IMR-90 (cell line): ENCODE measurements around the gene ITGB4. TPM values are rescaled to one million over a fixed set of nuclear protein-coding genes. Genes with fewer than 3 reads are reported as not detected.
A peak's percentile ranks its signal among the peaks of the same experiment; 100 is the strongest.

Experiments
- ATAC-seq: fragments of 200-7000 bp; cut with Tn5 transposase; 2 replicates; pipeline ENCODE4 v1.9.1; 2020; ENCODE audit warnings: low read depth, mild to moderate bottlenecking, moderate library complexity
- BruUV-seq: library from RNA; stranded (reverse); fragments of 400-500 nt; replicated peaks from 2 replicates; lab custom pipeline; 2021; lab: Mats Ljungman, UMichigan
- CTCF ChIA-PET: fragments of 300-600 bp; formaldehyde crosslinking; extraction: SDS; loops from one replicate; lab custom pipeline; 2021; ENCODE audit warnings: antibody characterized with exemption; lab: Yijun Ruan, JAX
- POLR2A ChIA-PET: fragments of 300-600 bp; sonication (Branson Sonifier 250); formaldehyde crosslinking; loops from one replicate; lab custom pipeline; 2022; ENCODE audit warnings: antibody characterized with exemption; ENCODE audit not compliant: unreplicated experiment; lab: Charles Lee
- DNase-seq: peaks from one replicate; pipeline ENCODE4 v3.0.0; 2013
- H2AFZ ChIP-seq: replicated peaks from 2 replicates; pipeline ENCODE3; 2013; ENCODE audit warnings: low read length, mild to moderate bottlenecking; ENCODE audit not compliant: poor library complexity
- H2AK5ac ChIP-seq: 2 replicates; pipeline ENCODE4 v1.6.1; 2013; ENCODE audit warnings: low read depth, low read length, inconsistent platforms
- H2AK9ac ChIP-seq: replicated peaks from 2 replicates; pipeline ENCODE3; 2013; ENCODE audit warnings: mild to moderate bottlenecking, low read depth, low read length, moderate library complexity; ENCODE audit not compliant: poor library complexity
- H2BK120ac ChIP-seq: 2 replicates; pipeline ENCODE4 v1.6.1; 2013; ENCODE audit warnings: low read depth, low read length, inconsistent platforms
- H2BK15ac ChIP-seq: 3 replicates; pipeline ENCODE4 v1.6.1; 2013; ENCODE audit warnings: low read depth, low read length, inconsistent platforms
- H2BK20ac ChIP-seq: 2 replicates; pipeline ENCODE4 v1.6.1; 2013; ENCODE audit warnings: low read depth, mild to moderate bottlenecking, inconsistent platforms, low read length, moderate library complexity
- H2BK5ac ChIP-seq: 2 replicates; pipeline ENCODE4 v1.6.1; 2013; ENCODE audit warnings: mild to moderate bottlenecking, low read depth, low read length, inconsistent platforms; ENCODE audit not compliant: poor library complexity, severe bottlenecking
- H3K14ac ChIP-seq: replicated peaks from 2 replicates; pipeline ENCODE4 v1.6.1; 2013; ENCODE audit warnings: low read depth, low read length, inconsistent platforms
- H3K18ac ChIP-seq: 2 replicates; pipeline ENCODE4 v1.6.1; 2013; ENCODE audit warnings: low read depth, low read length, control low read depth
- H3K23ac ChIP-seq: 2 replicates; pipeline ENCODE4 v1.6.1; 2013; ENCODE audit warnings: low read depth, low read length, inconsistent platforms
- H3K27ac ChIP-seq: 2 replicates; pipeline ENCODE4 v1.5.1; 2013; ENCODE audit warnings: mild to moderate bottlenecking, control low read depth, low read length; ENCODE audit not compliant: insufficient read depth
- H3K27me3 ChIP-seq: 2 replicates; pipeline ENCODE4 v1.6.1; 2013; ENCODE audit warnings: low read length; ENCODE audit not compliant: control insufficient read depth, insufficient read depth
- H3K36me3 ChIP-seq: 2 replicates; pipeline ENCODE4 v1.6.1; 2013; ENCODE audit warnings: low read length, mixed read lengths; ENCODE audit not compliant: control insufficient read depth, insufficient read depth
- H3K4ac ChIP-seq: 2 replicates; pipeline ENCODE4 v1.6.1; 2013; ENCODE audit warnings: low read depth, low read length, inconsistent platforms
- H3K4me1 ChIP-seq: 2 replicates; pipeline ENCODE4 v1.6.1; 2013; ENCODE audit warnings: low read length, mixed read lengths; ENCODE audit not compliant: control insufficient read depth, insufficient read depth
- H3K4me2 ChIP-seq: 2 replicates; pipeline ENCODE4 v1.6.1; 2013; ENCODE audit warnings: low read depth, mild to moderate bottlenecking, control low read depth, low read length, moderate library complexity
- H3K4me3 ChIP-seq: 2 replicates; pipeline ENCODE4 v1.5.1; 2013; ENCODE audit warnings: low read depth, mild to moderate bottlenecking, control low read depth, low read length, moderate library complexity; ENCODE audit not compliant: insufficient read depth
- H3K56ac ChIP-seq: 2 replicates; pipeline ENCODE4 v1.6.1; 2013; ENCODE audit warnings: low read length, inconsistent platforms; ENCODE audit not compliant: insufficient read depth; ENCODE audit errors: extremely low read depth
- H3K79me1 ChIP-seq, 2 experiments: 2 replicates each; pipeline ENCODE4 v1.6.1; 2013; ENCODE audit warnings: low read length in 2 of 2, inconsistent platforms in 1 of 2, low read depth in 1 of 2
- H3K9ac ChIP-seq: 2 replicates; pipeline ENCODE4 v1.6.1; 2013; ENCODE audit warnings: low read depth, low read length, control low read depth
- H3K9me1 ChIP-seq: 2 replicates; pipeline ENCODE4 v1.6.1; 2013; ENCODE audit warnings: low read length, inconsistent platforms; ENCODE audit not compliant: insufficient read depth
- H3K9me3 ChIP-seq: 2 replicates; pipeline ENCODE4 v1.6.1; 2013; ENCODE audit warnings: low read length; ENCODE audit not compliant: control insufficient read depth, insufficient read depth
- H4K20me1 ChIP-seq: 2 replicates; pipeline ENCODE4 v1.6.1; 2013; ENCODE audit warnings: low read length, inconsistent platforms; ENCODE audit not compliant: insufficient read depth
- H4K5ac ChIP-seq: 2 replicates; pipeline ENCODE4 v1.6.1; 2013; ENCODE audit warnings: mild to moderate bottlenecking, low read depth, low read length, control low read depth
- H4K8ac ChIP-seq, 2 experiments: 2 replicates each; pipeline ENCODE4 v1.6.1; 2013; ENCODE audit warnings: low read depth in 2 of 2, low read length in 2 of 2, control low read depth in 1 of 2, inconsistent platforms in 1 of 2
- H4K91ac ChIP-seq: 2 replicates; pipeline ENCODE4 v1.6.1; 2013; ENCODE audit warnings: low read depth, low read length, inconsistent platforms; ENCODE audit not compliant: insufficient read depth
- BHLHE40 ChIP-seq: fragments of 150-350 bp; IDR thresholded peaks from 2 replicates; pipeline ENCODE4 v1.6.1; 2016; ENCODE audit warnings: mild to moderate bottlenecking, low read depth, low read length
- CHD1 ChIP-seq: IDR thresholded peaks from 2 replicates; pipeline ENCODE4 v1.6.1; 2012; ENCODE audit warnings: low read depth, low read length, improper control_type of control experiment
- FOS ChIP-seq: fragments of 150-350 bp; IDR thresholded peaks from 2 replicates; pipeline ENCODE4 v1.6.1; 2016; ENCODE audit warnings: low read depth, low read length
- MAFK ChIP-seq: IDR thresholded peaks from 2 replicates; pipeline ENCODE4 v1.6.1; 2012; ENCODE audit warnings: low read depth, low read length, improper control_type of control experiment
- MAZ ChIP-seq: IDR thresholded peaks from 2 replicates; pipeline ENCODE4 v1.6.1; 2012; ENCODE audit warnings: low read depth, mild to moderate bottlenecking, low read length, improper control_type of control experiment, moderate library complexity, borderline replicate concordance
- MXI1 ChIP-seq: IDR thresholded peaks from 2 replicates; pipeline ENCODE4 v1.6.1; 2012; ENCODE audit warnings: low read depth, mild to moderate bottlenecking, low read length, moderate library complexity, borderline replicate concordance
- NFE2L2 ChIP-seq: fragments of 150-350 bp; IDR thresholded peaks from 2 replicates; pipeline ENCODE4 v1.6.1; 2016; ENCODE audit warnings: low read depth, mild to moderate bottlenecking, low read length
- POLR2A ChIP-seq: IDR thresholded peaks from 2 replicates; pipeline ENCODE4 v1.6.1; 2012; ENCODE audit warnings: mild to moderate bottlenecking, low read depth, low read length
- RAD21 ChIP-seq: IDR thresholded peaks from 2 replicates; pipeline ENCODE4 v1.6.1; 2012; ENCODE audit warnings: low read length, improper control_type of control experiment
- RCOR1 ChIP-seq: IDR thresholded peaks from 2 replicates; pipeline ENCODE4 v1.6.1; 2012; ENCODE audit warnings: mild to moderate bottlenecking, low read length, improper control_type of control experiment; ENCODE audit not compliant: insufficient replicate concordance
- WGBS, 2 experiments: methylation state at CpG; one replicate each; pipeline versions ENCODE4 v1.1.5 to v1.1.7; 2013; ENCODE audit warnings: missing lambda C conversion rate in 2 of 2; ENCODE audit not compliant: insufficient read length in 1 of 2; ENCODE audit errors: extremely low coverage in 2 of 2; 5-methylcytosine and 5-hydroxymethylcytosine counted together
- dilution Hi-C: fragments of 300-500 bp; cut with HindIII; formaldehyde crosslinking; loops from one replicate; pipeline ENCODE4 v1.14.3; 2018; ENCODE audit warnings: low sequenced_read_pairs; ENCODE audit not compliant: unreplicated experiment
- in situ Hi-C: fragments of 300-500 bp; cut with MboI; formaldehyde crosslinking; loops from 3 replicates; pipeline ENCODE4 v1.14.3; 2019; ENCODE audit warnings: low sequenced_read_pairs, inconsistent platforms, mixed read lengths
- intact Hi-C: fragments of 100-400 bp; cut with micrococcal nuclease; formaldehyde crosslinking; loops from 2 replicates; pipeline ENCODE4 v1.10.0; 2022
- polyA plus RNA-seq, 3 experiments: library from polyadenylated mRNA; depleted of rRNA; stranded (reverse); fragments of >200 nt; gene quantifications; 2 replicates each; pipeline ENCODE4 v1.2.3, GENCODE V29; 2012; ENCODE audit warnings: low replicate concordance in 1 of 3
- total RNA-seq: library from RNA; depleted of rRNA; stranded (reverse); fragments of >200 nt; gene quantifications from 2 replicates; pipeline ENCODE4 v1.2.3, GENCODE V29; 2012
- TF ChIP-seq, protein P1 (sequence below): fragments of 150-350 bp; IDR thresholded peaks from 2 replicates; pipeline ENCODE4 v1.6.1; 2017; ENCODE audit warnings: mild to moderate bottlenecking, antibody characterized with exemption, low read length, low read depth
- TF ChIP-seq, protein P2 (sequence below): fragments of 150-350 bp; IDR thresholded peaks from 2 replicates; pipeline ENCODE4 v1.6.1; 2016; ENCODE audit warnings: low read depth, mild to moderate bottlenecking, low read length, moderate library complexity, borderline replicate concordance
- TF ChIP-seq, protein P3 (sequence below): conservative IDR thresholded peaks from 2 replicates; pipeline ENCODE4 v1.5.1; 2012; ENCODE audit warnings: mild to moderate bottlenecking, low read depth, low read length, improper control_type of control experiment

ITGB4 gene
- total and polyA plus RNA-seq, 2 of the 4 experiments (the other 2 are of a cell fraction), result under 0.01 to 0.27 TPM

DNA sequence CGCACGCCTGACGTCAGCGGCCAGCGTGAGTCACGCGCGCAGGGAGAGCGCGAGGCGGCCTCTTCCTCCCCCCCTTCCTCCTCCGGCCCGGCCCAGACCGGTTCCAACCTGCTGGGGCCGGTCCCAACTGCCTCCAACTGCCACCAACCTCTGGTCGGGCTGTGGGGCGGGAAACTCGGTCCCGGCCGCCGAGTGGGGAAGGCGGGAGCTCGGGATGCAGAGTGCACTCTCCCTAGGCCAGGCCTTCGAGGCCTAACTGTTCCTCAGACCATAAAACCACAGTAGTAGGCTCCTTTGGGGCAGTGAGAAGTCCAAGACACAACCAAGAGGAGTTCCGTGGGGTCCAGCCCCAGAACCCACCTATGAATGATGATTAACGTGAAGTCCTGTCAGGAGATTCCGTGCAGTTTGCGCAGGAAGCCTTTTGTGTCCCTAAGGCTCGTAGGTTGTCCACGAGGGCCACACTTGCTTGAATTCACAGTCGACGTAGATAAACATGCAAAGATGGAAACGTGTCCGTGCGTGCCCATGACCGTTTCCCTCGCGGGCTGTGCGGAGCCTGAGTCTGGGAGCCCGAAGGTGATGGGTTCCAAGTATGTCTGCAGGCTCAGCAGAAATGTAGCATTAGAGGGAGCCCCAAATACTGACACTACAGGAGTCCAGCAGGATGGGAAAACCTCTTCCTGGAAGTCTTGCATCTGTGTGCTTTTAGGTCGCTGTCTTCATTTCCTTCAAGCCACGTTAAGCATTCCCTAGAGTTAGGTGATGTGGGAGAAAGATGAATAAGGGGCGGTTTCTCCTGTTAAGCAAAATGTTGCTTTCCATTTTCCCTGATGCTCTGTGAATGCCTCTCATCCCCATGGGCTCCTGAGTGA lies 64.0 kb downstream of the ITGB4 start:
- peak overlapping the region; percentile 88; the same call in 2 of the 3 replicates for H2BK15ac ChIP-seq
- no peaks in the 10 kb centered on the region for H4K20me1 ChIP-seq
- H4K8ac ChIP-seq, result peak overlapping the region; percentile 99 to 100
- H3K9me3 ChIP-seq, result no peaks in the 10 kb centered on the region
- peak overlapping the region; percentile 97 for H3K27ac ChIP-seq
- H3K9ac ChIP-seq, result peak overlapping the region; percentile 86
- peak overlapping the region; percentile 95 for H2BK120ac ChIP-seq
- peak overlapping the region; percentile 53 for H2BK20ac ChIP-seq
- 7% methylated on average over 20 of the region's 43 CpGs; no CpG with 5 or more reads in 1 of the 2 experiments for WGBS, 2 experiments
- peak overlapping the region; percentile 100 for H4K91ac ChIP-seq
- peak overlapping the region; percentile 99 for H4K5ac ChIP-seq
- H3K56ac ChIP-seq, result peak overlapping the region; percentile 99
- peaks cover 16% of the 10 kb centered on the region for H3K4me1 ChIP-seq
- H2BK5ac ChIP-seq, result peak overlapping the region; percentile 96
- H3K23ac ChIP-seq, result peak overlapping the region; percentile 100
- no peaks in the 10 kb centered on the region for H3K27me3 ChIP-seq
- no peaks in the 10 kb centered on the region for H3K36me3 ChIP-seq
- in situ Hi-C loops, result no loop called here
- peak overlapping the region; percentile 100 for H3K4ac ChIP-seq
- H3K4me2 ChIP-seq, result peak overlapping the region; percentile 93
- peaks cover 12% of the 10 kb centered on the region for H3K9me1 ChIP-seq
- intact Hi-C loops, result loop anchor here (10.0 kb wide), 1 partner anchor 90 kb away; the partner anchor contains the start of gene TRIM47
- H3K79me1 ChIP-seq, result peaks cover 17 to 40% of the 10 kb centered on the region in 2 experiments
- DNase-seq (peak; percentile 86), ATAC-seq (peak; percentile 80)
- H2AK5ac ChIP-seq, result peak overlapping the region; percentile 96
- H3K18ac ChIP-seq, result peak overlapping the region; percentile 96
- peak overlapping the region; percentile 98 for H2AFZ ChIP-seq
- POLR2A ChIA-PET, result no interaction called here
- BruUV-seq, result TSS peak; percentile 37
- peak overlapping the region; percentile 54 for H3K4me3 ChIP-seq
- peak overlapping the region; percentile 99 for H2AK9ac ChIP-seq
- dilution Hi-C loops, result no loop called here
- CTCF ChIA-PET, result no interaction called here
- H3K14ac ChIP-seq, result peak overlapping the region; percentile 100
- 0 out of 2 replicates have a peak, but pooled peaks have one; percentile 50 for TF ChIP-seq MXI1
- no peak for TF ChIP-seq RCOR1
- TF ChIP-seq, protein P1, sequence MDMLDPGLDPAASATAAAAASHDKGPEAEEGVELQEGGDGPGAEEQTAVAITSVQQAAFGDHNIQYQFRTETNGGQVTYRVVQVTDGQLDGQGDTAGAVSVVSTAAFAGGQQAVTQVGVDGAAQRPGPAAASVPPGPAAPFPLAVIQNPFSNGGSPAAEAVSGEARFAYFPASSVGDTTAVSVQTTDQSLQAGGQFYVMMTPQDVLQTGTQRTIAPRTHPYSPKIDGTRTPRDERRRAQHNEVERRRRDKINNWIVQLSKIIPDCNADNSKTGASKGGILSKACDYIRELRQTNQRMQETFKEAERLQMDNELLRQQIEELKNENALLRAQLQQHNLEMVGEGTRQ, result peak; percentile 37; the same call in 1 of the 2 replicates
- peak; percentile 88 for TF ChIP-seq MAZ
- TF ChIP-seq, protein P2, sequence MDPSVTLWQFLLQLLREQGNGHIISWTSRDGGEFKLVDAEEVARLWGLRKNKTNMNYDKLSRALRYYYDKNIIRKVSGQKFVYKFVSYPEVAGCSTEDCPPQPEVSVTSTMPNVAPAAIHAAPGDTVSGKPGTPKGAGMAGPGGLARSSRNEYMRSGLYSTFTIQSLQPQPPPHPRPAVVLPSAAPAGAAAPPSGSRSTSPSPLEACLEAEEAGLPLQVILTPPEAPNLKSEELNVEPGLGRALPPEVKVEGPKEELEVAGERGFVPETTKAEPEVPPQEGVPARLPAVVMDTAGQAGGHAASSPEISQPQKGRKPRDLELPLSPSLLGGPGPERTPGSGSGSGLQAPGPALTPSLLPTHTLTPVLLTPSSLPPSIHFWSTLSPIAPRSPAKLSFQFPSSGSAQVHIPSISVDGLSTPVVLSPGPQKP, result no peak
- peak; percentile 26; the same call in 1 of the 2 replicates for TF ChIP-seq MAFK
- no peak for TF ChIP-seq NFE2L2
- TF ChIP-seq FOS, result no peak; the same call in 1 of the 2 replicates
- 0 out of 2 replicates have a peak, but pooled peaks have one; percentile 55 for TF ChIP-seq CHD1
- TF ChIP-seq RAD21, result no peak
- TF ChIP-seq, protein P3, sequence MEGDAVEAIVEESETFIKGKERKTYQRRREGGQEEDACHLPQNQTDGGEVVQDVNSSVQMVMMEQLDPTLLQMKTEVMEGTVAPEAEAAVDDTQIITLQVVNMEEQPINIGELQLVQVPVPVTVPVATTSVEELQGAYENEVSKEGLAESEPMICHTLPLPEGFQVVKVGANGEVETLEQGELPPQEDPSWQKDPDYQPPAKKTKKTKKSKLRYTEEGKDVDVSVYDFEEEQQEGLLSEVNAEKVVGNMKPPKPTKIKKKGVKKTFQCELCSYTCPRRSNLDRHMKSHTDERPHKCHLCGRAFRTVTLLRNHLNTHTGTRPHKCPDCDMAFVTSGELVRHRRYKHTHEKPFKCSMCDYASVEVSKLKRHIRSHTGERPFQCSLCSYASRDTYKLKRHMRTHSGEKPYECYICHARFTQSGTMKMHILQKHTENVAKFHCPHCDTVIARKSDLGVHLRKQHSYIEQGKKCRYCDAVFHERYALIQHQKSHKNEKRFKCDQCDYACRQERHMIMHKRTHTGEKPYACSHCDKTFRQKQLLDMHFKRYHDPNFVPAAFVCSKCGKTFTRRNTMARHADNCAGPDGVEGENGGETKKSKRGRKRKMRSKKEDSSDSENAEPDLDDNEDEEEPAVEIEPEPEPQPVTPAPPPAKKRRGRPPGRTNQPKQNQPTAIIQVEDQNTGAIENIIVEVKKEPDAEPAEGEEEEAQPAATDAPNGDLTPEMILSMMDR, result no peak
- no peak; the same call in 1 of the 2 replicates for TF ChIP-seq BHLHE40
- TF ChIP-seq POLR2A, result peak; percentile 41
